Activated CD8-positive, alpha-beta memory T cell treated with anti-CD3 and anti-CD28 coated beads for 48 hours (primary cell): ENCODE data around the gene TTC13.

ENCODE experiments used
- DNase-seq, 3 experiments: peaks; one replicate each; pipeline ENCODE4 v3.0.0-alpha.2; 2020; ENCODE audit warnings: low read depth in 2 of 3, low spot score in 2 of 3

The TTC13 gene

DNA sequence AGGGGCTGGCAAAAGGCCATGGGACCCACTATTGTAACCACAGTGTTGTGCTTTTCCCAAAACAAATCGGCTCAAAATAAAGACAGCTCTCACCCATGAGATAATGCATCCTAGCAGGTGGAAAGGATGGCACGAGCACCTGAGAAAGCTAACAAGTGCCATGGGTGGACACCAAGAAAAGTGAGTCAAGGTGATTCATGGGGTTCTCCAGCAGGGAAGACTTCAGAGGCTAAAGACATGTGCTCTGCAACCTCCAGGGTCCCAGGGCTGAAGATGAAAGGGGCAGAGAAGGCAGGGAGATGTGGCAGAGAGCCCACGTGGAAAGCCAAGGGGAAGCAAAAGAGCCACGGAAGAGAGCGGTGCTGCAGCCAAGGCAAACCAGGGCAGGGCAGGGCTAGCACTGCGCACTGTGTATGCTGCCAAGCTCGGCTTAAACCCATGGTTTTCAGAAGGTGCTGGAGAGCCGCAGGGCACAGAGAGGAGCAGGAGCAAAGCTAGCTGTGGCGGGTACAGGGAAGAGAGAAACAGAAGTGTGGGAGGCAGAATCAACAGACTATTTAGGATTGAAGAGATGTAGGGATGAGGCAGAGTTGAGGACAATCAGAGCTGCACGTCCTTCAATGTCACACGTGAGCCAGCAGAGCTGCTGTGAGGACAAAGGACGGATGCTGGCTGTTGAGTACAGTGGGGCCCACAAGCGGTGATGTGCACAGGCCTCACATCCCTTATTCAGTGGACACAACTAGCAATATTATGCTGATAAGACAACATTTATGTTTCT is 68.5 kb downstream of the TTC13 start:
- no peak for DNase-seq

DNA sequence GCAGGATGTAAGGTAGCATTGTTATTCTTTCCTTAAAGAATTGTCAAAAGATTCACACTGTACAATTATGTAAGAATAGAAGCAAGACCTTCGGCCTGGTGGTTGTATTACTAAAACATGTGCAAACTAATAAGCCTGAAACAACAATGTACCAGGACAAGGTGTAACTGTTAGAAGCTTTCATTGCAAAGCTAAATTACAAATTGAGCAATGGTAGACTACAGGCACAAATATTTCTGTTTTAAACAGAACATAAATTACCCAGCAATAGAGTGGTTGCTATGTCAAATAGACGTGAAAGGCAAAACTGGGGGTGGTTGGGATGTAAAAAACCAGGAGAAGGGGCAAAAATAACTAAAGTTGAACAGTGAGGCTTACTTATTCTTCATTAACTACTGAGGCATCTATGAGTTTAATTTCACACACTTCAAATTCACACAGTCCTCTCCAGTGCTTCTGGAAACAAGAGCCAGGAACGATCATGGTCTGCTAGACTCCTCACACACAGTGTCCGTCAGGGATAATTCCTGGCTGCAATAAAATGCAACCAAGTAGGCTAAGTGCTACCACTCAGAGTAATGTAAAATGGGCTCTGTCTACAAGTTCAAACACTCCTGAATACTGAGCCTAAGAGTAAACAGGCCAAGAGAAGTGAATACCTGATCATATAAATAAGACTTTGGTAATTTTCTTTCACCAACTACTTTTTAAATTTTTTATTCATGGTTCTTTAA is 71.0 kb downstream of the TTC13 start:
- no peak for DNase-seq

DNA sequence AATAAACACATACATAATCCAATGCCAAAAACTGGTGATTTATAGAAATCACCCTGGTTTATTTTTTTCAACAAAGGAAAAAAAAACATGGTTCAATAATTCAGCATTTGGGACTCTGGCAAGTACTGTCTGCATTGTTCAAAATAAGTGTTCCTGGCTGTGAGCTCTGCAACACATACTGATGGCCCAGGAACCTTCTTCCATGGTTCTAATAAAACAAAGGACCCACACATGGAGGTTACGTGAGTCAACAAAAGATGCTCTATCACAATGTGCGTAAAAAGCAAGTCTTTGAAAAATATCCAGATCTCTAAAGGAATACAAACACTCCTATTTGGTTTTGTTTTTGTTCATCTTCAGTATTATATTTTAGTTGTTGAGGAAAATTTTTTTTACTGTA is 72.4 kb downstream of the TTC13 start:
- DNase-seq, result no peak

DNA sequence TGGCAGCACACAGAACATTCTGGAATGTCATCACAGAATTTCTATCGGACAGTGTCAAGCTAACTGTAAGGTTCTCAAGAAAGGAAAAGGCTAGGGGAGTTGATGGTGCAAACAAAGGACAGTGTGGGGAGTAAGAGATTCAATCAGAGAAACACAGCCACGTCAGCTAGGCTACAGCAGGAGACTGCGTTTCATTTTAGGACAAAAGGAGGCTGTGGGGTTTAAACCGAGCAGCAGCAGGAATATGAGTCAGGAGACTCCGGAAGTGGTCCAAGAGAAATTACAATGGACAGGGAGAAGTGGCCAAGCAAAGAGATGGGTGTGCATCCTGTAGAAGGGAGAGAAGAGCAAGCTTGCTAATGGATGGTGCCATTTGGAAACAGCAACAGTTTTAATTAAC is 72.9 kb downstream of the TTC13 start:
- no peak for DNase-seq

DNA sequence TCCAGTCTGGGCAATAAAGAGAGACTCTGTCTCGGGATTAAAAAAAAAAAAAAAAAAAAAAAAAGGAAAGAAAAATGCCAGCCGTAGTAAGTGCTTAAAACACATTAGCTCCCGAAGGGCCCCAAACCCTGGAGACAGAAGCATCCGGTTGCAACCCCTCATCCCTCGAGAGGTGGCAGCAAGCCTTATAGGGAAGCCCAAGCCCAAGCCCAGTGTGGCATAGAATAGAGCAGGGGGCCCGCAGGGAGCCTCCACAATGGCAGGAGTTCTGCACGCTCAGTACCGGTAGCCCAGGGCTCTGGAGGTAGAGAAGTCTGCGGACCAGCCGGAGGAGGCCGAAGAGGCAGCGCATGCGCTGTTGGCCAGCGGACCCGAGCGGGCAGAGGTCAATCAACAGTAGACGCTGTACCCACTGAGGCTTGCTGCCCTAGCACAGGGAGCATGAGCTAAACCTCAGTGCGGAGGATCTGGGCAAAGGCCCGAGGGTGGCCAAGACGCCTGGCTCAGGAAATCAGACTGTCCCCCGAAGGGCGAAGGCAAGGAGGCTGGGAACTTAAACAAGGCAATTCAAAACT is 76.2 kb downstream of the TTC13 start:
- no peak for DNase-seq

DNA sequence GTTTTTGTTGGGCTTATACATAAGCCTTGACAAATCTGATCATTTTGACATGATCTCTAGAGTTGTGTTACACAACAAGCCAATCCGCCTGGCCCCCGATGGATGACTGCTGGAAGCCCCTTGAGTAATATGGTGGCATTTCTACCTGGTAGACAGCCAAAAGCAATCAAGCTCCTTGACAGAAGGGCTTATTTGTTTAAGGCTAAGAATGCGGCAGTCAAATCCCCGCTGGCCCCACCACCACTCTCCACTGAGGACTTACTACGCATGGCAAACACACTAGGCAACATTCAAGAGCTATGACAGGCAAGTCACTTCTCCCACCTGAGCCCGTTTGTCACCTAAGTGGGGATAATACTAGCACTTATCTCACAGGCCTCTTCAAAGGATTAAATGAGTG is 77.0 kb downstream of the TTC13 start:
- DNase-seq, result no peak

DNA sequence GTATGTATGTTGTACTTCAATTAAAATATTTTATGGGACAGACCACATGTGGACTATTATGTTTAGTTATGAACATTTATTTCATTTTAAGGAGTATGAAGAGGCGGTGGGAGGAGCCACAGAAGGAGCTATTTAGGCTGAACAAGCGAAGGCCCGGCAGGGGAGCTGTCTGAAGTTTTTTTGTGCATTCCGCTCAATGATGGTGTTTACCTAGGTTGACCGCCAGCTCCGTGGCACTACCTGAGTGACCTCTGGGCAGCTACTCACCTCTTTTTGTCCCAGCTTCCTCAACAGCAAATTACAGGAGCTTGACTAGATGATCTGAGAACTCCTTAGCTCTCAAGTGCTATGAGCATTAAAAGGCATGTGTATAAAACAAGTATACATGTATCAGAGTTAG is 77.7 kb downstream of the TTC13 start:
- no peak for DNase-seq

DNA sequence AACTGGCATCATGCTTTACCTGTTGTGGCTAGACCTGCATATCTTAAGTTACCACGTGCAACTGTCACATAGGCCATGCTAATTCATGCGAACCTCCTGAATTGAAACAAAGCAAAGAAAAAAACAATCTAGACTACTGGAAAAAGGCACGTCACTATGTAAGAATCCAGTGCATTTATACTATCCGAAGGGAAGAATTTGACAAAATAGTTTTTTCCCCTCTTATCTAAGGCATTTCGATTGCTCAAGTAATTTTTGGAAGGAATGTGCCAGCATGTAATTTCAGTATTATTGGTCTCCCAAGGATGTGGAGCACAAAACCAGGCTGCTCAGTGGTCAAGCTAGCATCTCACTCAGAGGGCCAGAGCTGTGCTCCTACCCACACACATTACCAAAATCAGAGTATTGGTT is 78.8 kb downstream of the TTC13 start:
- no peak for DNase-seq

DNA sequence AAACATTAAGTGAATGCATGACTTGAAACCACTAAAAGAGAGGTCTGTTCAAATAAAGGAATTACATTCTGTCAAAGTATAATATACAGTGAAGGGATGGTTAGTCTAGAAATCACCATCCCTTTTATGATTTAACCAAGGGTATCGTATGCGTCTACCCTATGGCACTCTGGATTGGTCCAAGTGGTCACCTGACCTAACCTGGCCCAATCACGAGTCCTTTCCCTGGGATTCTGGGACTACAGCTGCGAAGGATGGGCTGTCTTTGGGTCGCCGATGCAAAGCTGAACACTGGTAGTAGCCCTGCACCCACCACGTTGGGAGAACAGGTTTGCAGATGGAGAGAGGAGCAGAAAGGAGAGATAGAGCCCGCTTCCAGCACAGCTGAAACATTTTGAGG is 79.9 kb downstream of the TTC13 start:
- no peak for DNase-seq

DNA sequence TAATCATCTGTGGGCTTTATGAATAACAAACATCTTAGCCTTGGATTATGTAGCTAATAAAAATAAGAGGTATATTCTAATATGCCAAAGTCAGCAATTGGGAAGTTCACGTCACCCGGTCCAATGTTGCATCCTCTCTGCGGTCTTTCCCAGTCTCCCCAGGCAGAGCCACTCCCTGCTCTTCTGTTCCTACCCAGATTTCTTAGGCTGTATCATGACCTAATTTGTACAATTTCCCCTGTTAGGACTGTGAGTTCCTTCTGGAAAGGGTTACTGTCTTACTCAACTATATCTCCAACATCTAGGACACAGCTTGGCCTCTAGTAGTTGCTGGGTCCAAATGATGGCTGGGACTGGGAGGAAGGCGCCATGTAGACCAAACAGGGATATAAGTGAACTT is 80.5 kb downstream of the TTC13 start:
- no peak for DNase-seq

DNA sequence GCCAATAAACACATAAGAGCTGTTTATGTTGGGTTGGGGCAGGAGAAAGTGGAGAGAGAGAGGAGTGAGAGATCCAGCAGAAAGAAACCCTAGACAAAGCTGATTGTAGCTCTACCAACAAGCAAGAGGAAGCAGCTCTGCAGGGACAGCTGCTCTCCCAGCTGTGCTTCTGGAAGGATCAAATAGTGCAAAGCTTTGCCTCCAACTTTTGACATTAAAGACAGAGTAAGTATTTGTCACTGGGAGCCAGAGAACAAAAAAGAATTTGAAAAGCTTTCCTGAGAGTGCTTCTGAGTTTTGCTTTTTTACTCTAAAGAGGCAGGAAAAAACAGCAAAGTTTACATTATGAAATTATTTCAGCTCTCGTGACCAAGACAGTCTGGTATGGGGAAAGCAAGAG is 81.9 kb downstream of the TTC13 start:
- no peak for DNase-seq

DNA sequence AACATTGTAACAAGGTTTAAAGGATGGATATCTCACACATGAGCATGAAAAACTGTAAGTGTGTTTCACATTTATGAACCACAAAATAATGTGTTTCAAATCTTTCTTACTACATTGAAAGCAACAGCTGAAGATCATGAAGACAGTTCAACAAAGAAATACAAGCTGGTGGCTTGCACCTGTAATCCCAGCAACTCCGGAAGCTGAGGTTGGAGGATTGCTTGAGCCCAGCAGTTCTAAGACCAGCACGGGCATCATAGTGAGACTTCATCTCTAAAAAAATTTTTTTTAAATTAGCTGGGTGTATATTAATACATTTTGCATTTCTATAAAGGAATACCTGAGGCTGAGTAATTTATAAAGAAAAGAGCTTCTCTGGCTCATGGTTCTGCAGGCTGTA is 83.2 kb downstream of the TTC13 start:
- no peak for DNase-seq

DNA sequence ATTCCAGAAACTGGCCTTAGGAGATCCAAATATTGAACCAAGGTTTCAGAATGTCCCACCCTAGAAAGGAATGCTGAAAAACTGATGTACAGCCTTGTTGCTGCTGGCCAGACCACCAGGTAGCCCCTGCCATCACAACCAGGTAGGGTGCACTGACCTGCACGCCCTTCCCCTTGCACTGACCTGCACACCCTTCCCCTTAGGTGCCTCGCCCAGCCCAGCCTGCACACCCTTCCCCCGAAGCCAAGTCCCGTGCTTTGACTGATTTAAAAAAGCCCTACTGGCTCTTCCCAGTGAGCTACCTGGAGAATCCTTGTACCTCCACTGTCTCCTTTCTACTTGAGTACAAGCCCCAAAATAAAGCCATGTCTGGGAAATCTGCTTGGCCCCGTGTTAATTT is 84.0 kb downstream of the TTC13 start:
- no peak for DNase-seq

DNA sequence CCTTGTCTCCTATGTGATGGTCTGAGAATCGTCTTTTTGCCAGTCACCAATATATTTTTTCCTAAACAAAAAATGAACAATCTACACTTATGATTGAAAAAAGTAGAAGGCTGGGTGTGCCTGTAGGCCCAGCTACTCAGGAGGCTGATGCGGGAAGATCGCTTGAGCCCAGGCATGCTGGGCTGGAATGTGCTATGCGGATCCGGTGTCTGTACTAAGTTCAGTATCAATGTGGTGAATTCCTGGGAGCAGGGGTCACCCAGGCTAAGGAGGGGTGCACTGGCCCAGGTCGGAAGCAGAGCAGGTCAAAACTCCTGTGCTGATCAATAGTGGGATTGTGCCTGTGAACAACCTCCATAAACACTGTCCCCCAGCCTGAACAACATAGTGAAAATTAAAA is 84.6 kb downstream of the TTC13 start:
- DNase-seq, result no peak

DNA sequence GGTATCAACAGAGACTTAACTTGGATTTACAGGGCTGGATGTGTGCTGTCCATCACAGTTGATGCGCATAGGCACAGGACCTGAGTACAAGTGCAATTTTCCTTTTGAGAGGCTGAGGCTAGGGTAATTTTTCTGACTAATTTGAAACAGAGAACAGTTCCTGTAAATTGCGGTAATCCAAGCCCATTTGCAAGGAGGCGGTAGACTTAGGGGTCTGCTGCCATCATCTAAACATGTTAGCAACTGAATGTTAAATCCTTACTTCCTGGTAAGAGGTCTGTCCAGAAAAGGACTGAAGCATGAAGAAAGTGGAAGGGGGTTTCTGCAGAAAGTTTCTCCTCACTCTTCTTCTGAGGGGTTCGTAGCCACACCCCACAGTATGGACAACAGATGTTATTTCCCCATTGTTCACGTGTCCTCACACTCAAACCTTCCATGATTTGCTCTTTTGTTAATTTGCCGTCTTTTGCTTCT is 86.6 kb downstream of the TTC13 start:
- no peak for DNase-seq

DNA sequence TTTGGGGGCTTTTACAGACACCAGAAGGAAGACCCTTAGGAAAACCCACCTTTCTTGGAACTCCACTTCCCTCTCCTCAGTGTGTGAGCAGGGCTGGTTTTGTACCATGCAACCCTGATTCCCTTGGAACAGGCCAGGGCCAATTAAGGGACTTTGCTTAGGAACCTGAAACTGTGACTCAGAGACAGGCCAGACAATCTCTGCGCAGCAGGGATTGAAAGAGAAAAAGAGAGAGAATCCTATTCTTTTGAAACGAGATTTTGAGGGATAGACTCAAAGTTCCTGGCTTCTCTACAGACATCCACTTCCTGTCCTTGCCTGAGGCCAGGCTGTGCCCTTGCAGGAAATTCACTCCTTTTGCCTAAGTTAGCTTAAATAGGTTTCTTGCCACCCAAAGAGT is 87.2 kb downstream of the TTC13 start:
- DNase-seq, result no peak

DNA sequence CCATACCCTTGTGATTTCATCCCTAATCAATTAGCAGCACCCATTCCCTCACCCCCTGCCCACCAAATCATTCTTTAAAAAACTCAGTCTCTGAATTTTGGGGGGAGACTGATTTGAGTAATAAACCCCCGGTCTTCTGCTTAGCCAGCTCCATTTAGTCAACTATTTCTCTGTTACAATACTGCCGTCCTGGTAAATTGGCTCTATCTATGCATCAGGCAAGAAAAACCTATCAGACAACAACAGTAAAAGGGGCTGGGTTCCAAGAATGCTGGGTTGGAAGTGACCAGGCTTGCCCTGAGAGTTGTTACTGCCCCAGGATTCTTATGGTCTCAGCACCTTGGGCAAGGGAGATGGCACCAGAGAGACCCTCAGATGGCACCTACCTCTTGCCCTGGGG is 94.0 kb downstream of the TTC13 start:
- no peak for DNase-seq

DNA sequence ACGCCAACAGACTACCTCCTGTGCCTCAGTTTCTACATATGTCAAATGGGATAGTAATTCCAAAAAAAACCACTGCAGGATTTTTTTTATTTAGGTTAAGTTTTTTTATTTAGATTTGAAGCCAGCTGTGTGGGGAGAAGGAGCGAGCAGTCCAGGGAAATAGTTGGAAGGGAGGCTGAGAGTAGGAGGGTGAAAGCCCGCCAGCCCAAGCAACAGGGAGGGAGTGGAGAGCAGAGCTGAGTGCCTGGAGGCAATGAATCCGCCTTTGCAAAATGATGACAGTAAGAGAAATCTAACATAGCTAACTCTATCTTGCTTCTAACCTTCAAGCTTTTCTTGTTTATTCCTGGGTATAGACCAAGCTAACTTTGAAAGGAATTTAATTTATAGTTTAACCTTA is 94.7 kb downstream of the TTC13 start:
- DNase-seq, result no peak

DNA sequence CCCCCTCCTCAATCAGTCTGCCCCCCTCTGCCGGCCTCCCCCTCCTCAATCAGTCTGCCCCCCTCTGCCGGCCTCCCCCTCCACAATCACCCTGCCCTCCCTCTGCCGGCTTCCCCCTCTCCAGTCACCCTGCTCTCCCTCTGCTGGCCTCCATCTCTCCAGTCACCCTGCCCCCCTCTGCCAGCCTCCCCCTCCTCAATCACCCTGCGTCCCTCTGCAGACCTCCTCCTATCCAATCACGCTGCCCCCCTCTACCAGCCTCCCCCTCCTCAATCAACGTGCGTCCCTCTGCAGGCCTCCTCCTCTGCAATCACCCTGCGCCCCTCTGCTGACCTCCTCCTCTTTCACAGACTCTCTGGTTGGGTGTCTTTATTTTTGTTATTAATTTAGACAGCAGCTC is 98.9 kb downstream of the TTC13 start:
- DNase-seq, result no peak

DNA sequence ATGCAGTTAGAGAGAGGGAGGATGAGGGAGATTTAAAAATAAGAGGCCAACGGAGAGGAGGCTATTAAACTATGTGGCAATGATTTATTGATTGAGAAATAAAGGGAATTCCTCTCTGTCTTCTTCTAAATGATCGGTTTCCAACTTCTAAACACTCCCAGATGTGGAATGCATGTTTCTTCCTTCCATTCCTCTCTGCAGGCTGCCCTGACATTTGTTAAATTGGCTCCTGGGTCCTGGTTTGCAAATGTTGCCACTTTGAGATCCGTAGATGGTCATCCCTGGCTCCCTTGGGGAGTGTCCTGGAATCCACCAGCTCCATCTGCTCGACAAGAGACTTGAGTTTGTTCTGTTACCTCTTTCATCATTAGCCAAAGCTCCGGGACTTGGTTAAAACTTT is 100.1 kb downstream of the TTC13 start:
- no peak for DNase-seq

DNA sequence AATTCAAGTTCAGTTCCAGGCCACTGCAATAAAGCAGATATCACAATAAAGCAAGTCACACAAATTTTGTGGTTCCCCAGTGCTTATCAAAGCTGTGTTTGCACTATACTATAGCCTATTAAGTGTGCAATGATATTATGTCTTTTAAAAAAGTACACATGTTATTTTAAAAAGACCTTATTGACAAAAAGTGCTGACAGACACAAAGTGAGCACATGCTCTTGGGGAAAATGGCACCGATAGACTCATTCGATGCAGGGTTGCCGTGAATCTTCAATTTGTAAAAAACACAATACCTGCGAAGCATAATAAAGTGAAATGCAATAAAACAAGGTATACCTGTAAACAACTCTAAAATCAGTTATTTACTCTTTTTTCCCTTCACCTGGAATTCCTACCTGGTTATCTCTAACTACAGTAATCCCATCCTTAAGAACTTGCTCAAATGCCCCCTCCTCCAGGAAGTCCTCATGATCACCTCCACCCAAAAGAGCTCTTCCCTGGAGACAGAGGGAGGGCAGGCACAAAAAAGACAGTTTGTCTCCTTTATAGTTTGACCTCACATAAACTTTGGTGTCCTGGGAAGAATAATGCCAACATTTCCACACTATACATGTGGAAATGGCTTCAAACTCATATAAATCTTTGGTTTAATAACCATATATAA is 100.6 kb downstream of the TTC13 start:
- DNase-seq, result no peak
